Astrocyte of the cerebellum (primary cell): ENCODE measurements around the gene MCHR1.
"Not testable (repeated sequence)": the region's sequence is repeated elsewhere in the genome, so short reads cannot be mapped to it uniquely, and the experiment has no call there.

ENCODE experiments used
- DNase-seq: peaks from one replicate; pipeline ENCODE4 v3.0.0-alpha.2; 2011; ENCODE audit warnings: low read depth
- H3K4me3 ChIP-seq: 2 replicates; pipeline ENCODE4 v1.5.1; 2011; ENCODE audit warnings: mild to moderate bottlenecking, low read depth, low read length, moderate library complexity
- CTCF ChIP-seq: IDR thresholded peaks from 2 replicates; pipeline ENCODE4 v1.5.1; 2012; ENCODE audit warnings: low read length, low read depth, moderate library complexity, mild to moderate bottlenecking; ENCODE audit errors: missing control alignments
- in situ Hi-C: cut with HindIII; loops from 2 replicates; pipeline ENCODE4 v1.10.0; 2017; ENCODE audit warnings: low sequenced_read_pairs

The MCHR1 gene

GRCh38 chr22:40670058-40670457 is 9.2 kb upstream of the MCHR1 start:
- H3K4me3 ChIP-seq, result no peak overlapping the region
- no peak for TF ChIP-seq CTCF
- in situ Hi-C loops, result no loop called here
- no peak for DNase-seq

- H3K4me3 ChIP-seq, result no peak overlapping the region
- no peak for TF ChIP-seq CTCF
- no peak for DNase-seq
- in situ Hi-C loops, result no loop called here
Measured at GRCh38 chr22:40671369-40671768, 7.9 kb upstream of the MCHR1 start.

- in situ Hi-C loops, result no loop called here
- no peak for DNase-seq
- TF ChIP-seq CTCF, result no peak
- no peak overlapping the region for H3K4me3 ChIP-seq
Measured at GRCh38 chr22:40671796-40672360, 7.4 kb upstream of the MCHR1 start.

GRCh38 chr22:40673017-40673416 is 6.3 kb upstream of the MCHR1 start:
- no peak for DNase-seq
- H3K4me3 ChIP-seq, result no peak overlapping the region
- no peak for TF ChIP-seq CTCF
- in situ Hi-C loops, result no loop called here

GRCh38 chr22:40674274-40674673 is 5.0 kb upstream of the MCHR1 start:
- in situ Hi-C loops, result no loop called here
- TF ChIP-seq CTCF, result no peak
- DNase-seq, result no peak
- H3K4me3 ChIP-seq, result no peak overlapping the region

GRCh38 chr22:40676166-40676565 is 3.1 kb upstream of the MCHR1 start:
- in situ Hi-C loops, DNase-seq, H3K4me3 ChIP-seq: not testable (repeated sequence)

GRCh38 chr22:40676644-40677043 is 2.6 kb upstream of the MCHR1 start:
- TF ChIP-seq CTCF, result no peak
- in situ Hi-C loops, result no loop called here
- H3K4me3 ChIP-seq, result no peak overlapping the region
- DNase-seq, result no peak
